NCI-H2196 treated with DMSO at 0.1 percent for 48 hours (cell line): ENCODE measurements around the gene MYH10.

Experiments
- DNase-seq: peaks from one replicate; lab custom pipeline; 2025; ENCODE audit not compliant: unreplicated experiment; lab: John Stamatoyannopoulos, UW

Gene MYH10

GRCh38 chr17:8499171-8499570, 131.4 kb downstream of the MYH10 start:
- no peak for DNase-seq

GRCh38 chr17:8496081-8496480, 134.4 kb downstream of the MYH10 start:
- no peak for DNase-seq

- no peak for DNase-seq
Observed at GRCh38 chr17:8494506-8495111, 135.9 kb downstream of the MYH10 start.

- no peak for DNase-seq
Observed at GRCh38 chr17:8494021-8494420, 136.5 kb downstream of the MYH10 start.

GRCh38 chr17:8492121-8492520, 138.4 kb downstream of the MYH10 start:
- no peak for DNase-seq

GRCh38 chr17:8490256-8491023, 140.1 kb downstream of the MYH10 start:
- DNase-seq, result no peak

- DNase-seq, result no peak
Observed at GRCh38 chr17:8489841-8490240, 140.7 kb downstream of the MYH10 start.

- no peak for DNase-seq
Observed at GRCh38 chr17:8488901-8489300, 141.6 kb downstream of the MYH10 start.

- DNase-seq, result no peak
Observed at GRCh38 chr17:8488491-8488890, 142.0 kb downstream of the MYH10 start.

GRCh38 chr17:8487743-8488142, 142.8 kb downstream of the MYH10 start:
- no peak for DNase-seq

GRCh38 chr17:8487130-8487645, 143.3 kb downstream of the MYH10 start:
- DNase-seq, result no peak

GRCh38 chr17:8485491-8485890, 145.0 kb downstream of the MYH10 start:
- DNase-seq, result no peak

GRCh38 chr17:8484465-8484864, 146.1 kb downstream of the MYH10 start:
- no peak for DNase-seq

GRCh38 chr17:8482546-8482945, 148.0 kb downstream of the MYH10 start:
- DNase-seq, result no peak

- DNase-seq, result no peak
Observed at GRCh38 chr17:8481703-8482102, 148.8 kb downstream of the MYH10 start.

GRCh38 chr17:8481089-8481488, 149.4 kb downstream of the MYH10 start:
- no peak for DNase-seq

GRCh38 chr17:8480011-8480976, 150.2 kb downstream of the MYH10 start:
- DNase-seq, result no peak

GRCh38 chr17:8479431-8479947, 151.0 kb downstream of the MYH10 start:
- no peak for DNase-seq

GRCh38 chr17:8477715-8478441, 152.6 kb downstream of the MYH10 start:
- DNase-seq, result no peak

- DNase-seq, result no peak
Observed at GRCh38 chr17:8477171-8477570, 153.4 kb downstream of the MYH10 start.
